K562 (cell line): ENCODE measurements around the gene RBM18. TPM values are rescaled to one million over a fixed set of nuclear protein-coding genes. Genes with fewer than 3 reads are reported as not detected.

Experiments
- ATAC-seq: fragments of 200-7000 bp; cut with Tn5 transposase; 3 replicates; pipeline ENCODE4 v1.9.1; 2020; ENCODE audit warnings: moderate library complexity
- Bru-seq: library from RNA; stranded (reverse); fragments of 400-500 nt; gene quantifications from one replicate; lab custom pipeline; 2021; lab: Mats Ljungman, UMichigan
- BruChase-seq, 2 experiments: library from RNA; stranded (reverse); fragments of 400-500 nt; gene quantifications; one replicate each; lab custom pipeline; 2021; lab: Mats Ljungman, UMichigan
- BruUV-seq: library from RNA; stranded (reverse); fragments of 400-500 nt; replicated peaks from 2 replicates; lab custom pipeline; 2021; lab: Mats Ljungman, UMichigan
- CTCF ChIA-PET: fragments of 300-600 bp; formaldehyde crosslinking; extraction: SDS; loops from one replicate; lab custom pipeline; 2021; ENCODE audit warnings: low intra/inter-chr PET ratio; lab: Yijun Ruan, JAX
- POLR2A ChIA-PET: fragments of 300-600, 350-650 bp; sonication (Branson Sonifier 250); formaldehyde crosslinking; extraction: SDS; loops from one replicate; lab custom pipeline; 2021; ENCODE audit warnings: antibody characterized with exemption, inconsistent platforms; lab: Yijun Ruan, JAX
- DNase-seq, 4 experiments: peaks; one replicate each; pipeline versions ENCODE4 v3.0.0 to v3.0.0-alpha.2; 2011 to 2018; ENCODE audit warnings: low spot score in 3 of 4, mixed read lengths in 3 of 4; ENCODE audit errors: extremely low read depth in 1 of 4
- FAIRE-seq: peaks from 2 replicates; lab custom pipeline; 2011; peaks lifted over from hg19 to GRCh38; lab: Jason Lieb, UNC
- H2AFZ ChIP-seq: 2 replicates; pipeline ENCODE4 v1.6.0; 2011; ENCODE audit warnings: low read depth, low read length, control low read depth, inconsistent platforms
- H3K27ac ChIP-seq: fragments of 200-600 bp; 3 replicates; pipeline ENCODE4 v1.8.0; 2011; ENCODE audit warnings: low read depth, mild to moderate bottlenecking, control low read depth, inconsistent platforms, low read length, moderate library complexity, mixed read lengths; ENCODE audit errors: extremely low read depth
- H3K27me3 ChIP-seq, 2 experiments: fragments of 300-600 bp in 1 of 2; 2 replicates in 1 of 2; 3 replicates in 1 of 2; pipeline versions ENCODE4 v1.6.0 to v1.8.0; 2011; ENCODE audit warnings: inconsistent platforms in 2 of 2, low read length in 2 of 2, mild to moderate bottlenecking in 1 of 2, mixed read lengths in 1 of 2, moderate library complexity in 1 of 2; ENCODE audit not compliant: control insufficient read depth in 2 of 2, insufficient read depth in 2 of 2
- H3K36me3 ChIP-seq: fragments of 300-600 bp; 3 replicates; pipeline ENCODE4 v1.8.0; 2011; ENCODE audit warnings: mild to moderate bottlenecking, low read length, inconsistent platforms; ENCODE audit not compliant: control insufficient read depth, insufficient read depth
- H3K4me1 ChIP-seq, 2 experiments: fragments of 200-600 bp in 1 of 2; replicated peaks in 1 of 2; 2 replicates in 1 of 2; 3 replicates in 1 of 2; pipeline versions ENCODE4 v1.5.1 to v1.8.0; 2011; ENCODE audit warnings: inconsistent platforms in 2 of 2, low read length in 2 of 2, mild to moderate bottlenecking in 1 of 2, mixed read lengths in 1 of 2, moderate library complexity in 1 of 2; ENCODE audit not compliant: control insufficient read depth in 2 of 2, insufficient read depth in 2 of 2
- H3K4me2 ChIP-seq: 2 replicates; pipeline ENCODE4 v1.6.1; 2011; ENCODE audit warnings: low read length, control low read depth, inconsistent platforms, mixed read lengths; ENCODE audit not compliant: insufficient read depth
- H3K4me3 ChIP-seq: fragments of 200-600 bp; sonication (generic), shearing (Covaris generic); 2 replicates; pipeline ENCODE4 v1.5.1; 2016; ENCODE audit warnings: control low read depth, inconsistent platforms
- H3K79me2 ChIP-seq: fragments of 200-600 bp; 3 replicates; pipeline ENCODE4 v1.8.0; 2011; ENCODE audit warnings: low read length, inconsistent platforms; ENCODE audit not compliant: control insufficient read depth, insufficient read depth
- H3K9ac ChIP-seq, 2 experiments: 2 replicates each; pipeline versions ENCODE4 v1.6.0 to v1.6.1; 2011; ENCODE audit warnings: low read depth in 2 of 2, low read length in 2 of 2, control low read depth in 1 of 2, inconsistent platforms in 1 of 2, mild to moderate bottlenecking in 1 of 2, mixed read lengths in 1 of 2; ENCODE audit not compliant: insufficient read depth in 1 of 2
- H3K9me1 ChIP-seq: one replicate; pipeline ENCODE4 v1.6.0; 2011; ENCODE audit warnings: inconsistent platforms, mild to moderate bottlenecking, low read length, moderate library complexity; ENCODE audit not compliant: control insufficient read depth, insufficient read depth
- H3K9me3 ChIP-seq: replicated peaks from 2 replicates; pipeline ENCODE4 v1.5.1; 2011; ENCODE audit warnings: low read depth, low read length, inconsistent platforms; ENCODE audit not compliant: control insufficient read depth, insufficient read depth
- H4K20me1 ChIP-seq: replicated peaks from 2 replicates; pipeline ENCODE4 v1.6.1; 2011; ENCODE audit warnings: low read length, inconsistent platforms, mixed read lengths; ENCODE audit not compliant: control insufficient read depth, insufficient read depth
- ARID1B ChIP-seq: fragments of 450-650 bp; IDR thresholded peaks from 2 replicates; pipeline ENCODE4 v1.6.1; 2016; ENCODE audit warnings: antibody characterized with exemption, mild to moderate bottlenecking, inconsistent platforms
- ATF7 ChIP-seq: fragments of 450-650 bp; IDR thresholded peaks from 2 replicates; pipeline ENCODE4 v1.7.1; 2014; ENCODE audit warnings: mild to moderate bottlenecking, moderate library complexity
- KLF6 ChIP-seq: fragments of 250-450 bp; sonication (Bioruptor Pico); IDR thresholded peaks from 2 replicates; pipeline ENCODE4 v1.4.0; 2020; ENCODE audit warnings: mild to moderate bottlenecking, moderate library complexity, borderline replicate concordance
- WGBS: fragments of 100-300 bp; shearing (Covaris generic); methylation state at CpG from one replicate; pipeline ENCODE4 v1.1.6; 2016; ENCODE audit warnings: low coverage, mixed read lengths; ENCODE audit not compliant: insufficient coverage; ENCODE audit errors: missing lambda C conversion rate; 5-methylcytosine and 5-hydroxymethylcytosine counted together
- in situ Hi-C: fragments of 300-500 bp; cut with MboI; formaldehyde crosslinking; loops from 4 replicates; pipeline ENCODE4 v1.15.0; 2018; ENCODE audit warnings: inconsistent platforms, mixed read lengths
- intact Hi-C: fragments of 100-400 bp; cut with micrococcal nuclease; formaldehyde crosslinking; loops from 2 replicates; pipeline ENCODE4 v1.14.2; 2022
- long read RNA-seq, 3 experiments: library from polyadenylated mRNA in 2 of 3; library from RNA in 1 of 3; unstranded in 2 of 3; stranded (forward) in 1 of 3; transcript quantifications; one replicate each; pipeline ENCODE4 v2.0.0, GENCODE V29; 2019 to 2022
- polyA minus RNA-seq, 3 experiments: library from RNA; depleted of rRNA, polyadenylated mRNA; stranded (reverse); fragments of >200 nt; gene quantifications; 2 replicates each; pipeline ENCODE4 v1.2.3, GENCODE V29; 2011
- polyA plus RNA-seq, 8 experiments: library from polyadenylated mRNA; depleted of rRNA in 4 of 8; stranded (reverse) in 5 of 8; unstranded in 3 of 8; fragments of >200 nt; fragmentation: Nextera tagmentation in 2 of 8; fragmentation: Illumina TruSeq in 1 of 8; extraction: Ambion mirVana in 2 of 8; extraction: Trizol in 1 of 8; gene quantifications; 2 replicates each; pipeline versions ENCODE4 v1.2.1 to v1.2.3, GENCODE V29; 2011 to 2014; ENCODE audit warnings: inconsistent platforms in 1 of 8, missing spikeins in 1 of 8
- total RNA-seq, 7 experiments: library from RNA; depleted of rRNA in 6 of 7; stranded (reverse); fragments of >200 nt in 6 of 7; fragmentation: Illumina TruSeq in 2 of 7; extraction: Trizol in 2 of 7; gene quantifications; 2 replicates each; pipeline versions ENCODE4 v1.2.1 to v1.2.3, GENCODE V29; 2011 to 2021; ENCODE audit warnings: low replicate concordance in 1 of 7

RBM18 gene
- total RNA-seq (2011; cell fraction: chromatin; rRNA removed; ENCODE audit: low replicate concordance): 4.5 and 12.6 TPM in 2 replicates
- total RNA-seq (2011; cell fraction: nucleolus; rRNA removed): 3.5 and 3.7 TPM in 2 replicates
- total RNA-seq (2011; cell fraction: nucleoplasm; rRNA removed): 5.8 and 9.0 TPM in 2 replicates
- total RNA-seq (2014; rRNA removed): 7.4 and 7.9 TPM in 2 replicates
- 24.5 and 25.2 TPM in 2 replicates for total RNA-seq (2014; rRNA removed; fragmentation: Illumina TruSeq; extraction: Trizol)
- total RNA-seq (2015; rRNA removed; fragmentation: Illumina TruSeq; extraction: Trizol): 14.6 and 16.3 TPM in 2 replicates
- total RNA-seq (2021): 34.0 and 36.4 TPM in 2 replicates
- polyA plus RNA-seq (2011; rRNA removed): 46.5 and 61.7 TPM in 2 replicates
- 8.2 and 10.9 TPM in 2 replicates for polyA plus RNA-seq (2011; cell fraction: cytosol; rRNA removed)
- 6.1 and 11.3 TPM in 2 replicates for polyA plus RNA-seq (2011; cell fraction: nucleus; rRNA removed)
- polyA plus RNA-seq (2012): 22.9 and 29.0 TPM in 2 replicates
- 39.6 and 41.8 TPM in 2 replicates for polyA plus RNA-seq (2014; fragmentation: Illumina TruSeq; extraction: Trizol)
- polyA plus RNA-seq (2014; fragmentation: Nextera tagmentation; extraction: Ambion mirVana): 10 to 100 TPM; 84.1 to 86.3 TPM
- polyA plus RNA-seq (2014; rRNA removed): 20.0 and 26.5 TPM in 2 replicates
- polyA minus RNA-seq (2011; rRNA and poly(A)+ RNA removed): 29.0 and 32.7 TPM in 2 replicates
- polyA minus RNA-seq (2011; cell fraction: cytosol; rRNA and poly(A)+ RNA removed): 6.8 and 12.9 TPM in 2 replicates
- polyA minus RNA-seq (2011; cell fraction: nucleus; rRNA and poly(A)+ RNA removed): 2.4 and 4.9 TPM in 2 replicates
- Bru-seq, nascent RNA: percentile 83 among the genes with signal in this experiment
- BruChase-seq, experiment 1, labeled RNA remaining after a 2-hour chase: percentile 79 among the genes with signal in this experiment
- BruChase-seq, experiment 2, labeled RNA remaining after a 6-hour chase: percentile 80 among the genes with signal in this experiment
- long read RNA-seq, experiment 1, full-length matches to known transcripts: 204 of 252 reads
- long read RNA-seq, experiment 1, partial matches to known transcripts: 5 of 252 reads
- long read RNA-seq, experiment 1, other reads (novel, unspliced or antisense): 43 of 252 reads
- long read RNA-seq, experiment 2, full-length matches to known transcripts: 19 of 42 reads
- long read RNA-seq, experiment 2, partial matches to known transcripts: 5 of 42 reads
- long read RNA-seq, experiment 2, other reads (novel, unspliced or antisense): 18 of 42 reads
- long read RNA-seq, experiment 3, full-length matches to known transcripts: 72 of 83 reads
- long read RNA-seq, experiment 3, partial matches to known transcripts: 1 of 83 reads
- long read RNA-seq, experiment 3, other reads (novel, unspliced or antisense): 10 of 83 reads

DNA sequence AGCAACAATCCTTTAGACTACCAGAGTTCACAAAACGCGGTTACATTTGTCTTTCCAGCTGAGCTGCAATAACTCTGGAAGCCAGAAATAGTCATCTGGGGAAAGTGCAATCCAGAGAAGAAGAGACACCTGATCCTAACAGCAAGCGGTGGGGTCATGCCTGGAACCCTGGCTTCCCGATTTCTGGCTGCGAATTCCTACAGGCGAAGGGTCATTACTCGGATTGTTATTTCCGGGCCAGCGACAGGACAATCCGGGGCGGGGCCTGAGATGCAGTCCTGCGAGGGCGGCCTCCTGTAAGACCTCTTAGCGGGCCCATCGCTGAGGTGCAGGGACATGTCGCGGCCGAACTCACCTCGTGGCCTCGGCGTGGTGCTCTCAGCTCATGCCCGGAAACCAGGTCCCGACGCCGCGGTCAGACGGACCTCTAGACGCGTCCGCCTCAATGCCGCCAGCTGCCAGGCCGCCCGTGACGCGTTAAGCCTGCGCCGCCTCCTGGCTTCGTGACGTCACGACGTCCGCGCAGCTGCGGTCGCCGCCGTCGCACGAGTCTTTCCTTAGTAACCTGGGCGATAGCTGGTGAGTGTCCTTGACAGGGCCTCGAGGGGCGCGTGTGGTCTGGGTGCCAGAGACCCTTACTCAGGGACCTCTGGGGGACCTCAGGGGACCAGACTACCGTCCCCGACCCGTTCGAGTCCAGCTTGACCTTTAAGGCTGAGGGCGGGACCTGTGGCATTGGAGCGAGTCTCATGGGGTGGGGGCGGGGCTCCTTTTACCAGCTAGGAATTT, at the start of gene RBM18, which contains the start of gene MRRF:
TSS of gene RBM18 (minus strand) at position 481 of the 789 bp plus-strand sequence. CDS start 3,348 bp downstream, outside the sequence.
TSS of gene MRRF (plus strand) at position 523 of the 789 bp plus-strand sequence. CDS start 6,010 bp downstream, outside the sequence.
- peak; percentile 89 for ATAC-seq
- Histone ChIP-seq H3K9me1 (no peaks in the 10 kb centered on the region), H3K4me1 (peaks cover 0 to 26% of the 10 kb centered on the region in 2 experiments; a peak in 2 of 5 replicates), H3K9ac (peak within 1 kb of the TSS; percentile 95), H3K27ac (peak within 1 kb of the TSS; percentile 94), H3K36me3 (peaks cover 63% of the 10 kb centered on the region), H3K4me2 (peak within 1 kb of the TSS; percentile 97), H4K20me1 (no peaks in the 10 kb centered on the region), H3K79me2 (peaks cover 82% of the 10 kb centered on the region), H3K9me3 (no peaks in the 10 kb centered on the region), H2AFZ (peak within 1 kb of the TSS; percentile 90), H3K27me3 (no peaks in the 10 kb centered on the region), H3K4me3 (peak within 1 kb of the TSS; percentile 85)
- peak; percentile 81 for FAIRE-seq
- DNase-seq: peak; percentile 89 to 96 (median 90)
- in situ Hi-C loops: no loop called here
- TSS peak; percentile 63 for BruUV-seq
- CTCF ChIA-PET: no interaction called here
- WGBS: under 1% methylated on average over 59 of the region's 60 CpGs
- intact Hi-C loops: loop anchor here (2.0 to 5.0 kb wide), 2 partner anchors 52 to 107 kb away; partner anchors contain the start of genes MORN5 and NDUFA8
- POLR2A ChIA-PET: interaction anchor here (0.6 to 3.9 kb wide), 12 partner anchors 10 to 110 kb away, joined by 3 to 18 read pairs (median 4); no protein-coding TSS in a partner anchor
- peak; percentile 96 for TF ChIP-seq ATF7
- no peak for TF ChIP-seq KLF6 (CRISPR knock-in tag)
- TF ChIP-seq ARID1B: no peak
